Measurements from ENCODE around the gene POLH. TPM values are rescaled to one million over a fixed set of nuclear protein-coding genes. Genes with fewer than 3 reads are reported as not detected.
A peak's percentile ranks its signal among the peaks of the same experiment; 100 is the strongest.
"Not testable (repeated sequence)": the region's sequence is repeated elsewhere in the genome, so short reads cannot be mapped to it uniquely, and the experiment has no call there.

The POLH gene
- polyA plus RNA-seq, 6 donors from 2014 or later, result 15.1 to 41.4 (median 19.1) TPM

DNA sequence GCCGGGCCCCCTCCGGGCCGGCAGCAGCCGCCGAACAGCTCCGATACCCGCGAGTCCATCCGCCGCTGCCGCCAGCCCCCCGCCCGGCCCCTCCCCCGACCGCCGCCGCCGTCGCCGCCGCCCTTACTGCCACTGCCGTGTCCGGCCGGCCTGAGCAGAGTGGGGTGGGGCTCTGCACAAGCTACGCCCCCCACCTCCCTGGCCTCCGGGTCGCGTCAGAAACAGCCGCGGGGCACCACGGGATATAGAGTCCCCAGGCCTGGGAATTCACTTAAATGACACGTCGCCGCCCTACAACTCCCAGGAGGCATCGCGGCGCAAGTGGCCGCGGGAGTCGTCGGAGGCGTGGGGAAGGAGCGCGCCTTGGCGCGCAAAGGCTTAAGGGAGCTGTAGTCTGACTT lies 53.1 kb downstream of the POLH start, which contains the start of gene GTPBP2:
Gene GTPBP2 (minus strand): TSS at position 161 of the 401 bp plus-strand sequence. CDS start 102 bp downstream, at position 59.
- DNase-seq (peak; percentile 96), ATAC-seq (ENCODE audit: low read depth in 2 of 2) (peak; percentile 80 to 81)
- peak within 1 kb of the TSS; percentile 95 to 99 (median 98) for H3K27ac Mint-ChIP-seq
- H3K4me3 Mint-ChIP-seq, result peak within 1 kb of the TSS; percentile 96 to 100 (median 98)
- H3K9me3 Mint-ChIP-seq, result no peaks in the 10 kb centered on the region
- peaks cover 41 to 54% (median 52%) of the 10 kb centered on the region in 3 donors for H3K4me1 Mint-ChIP-seq
- peaks cover 5 to 13% of the 10 kb centered on the region in 2 donors for H3K36me3 Mint-ChIP-seq
- H3K27me3 Mint-ChIP-seq, result no peaks in the 10 kb centered on the region

DNA sequence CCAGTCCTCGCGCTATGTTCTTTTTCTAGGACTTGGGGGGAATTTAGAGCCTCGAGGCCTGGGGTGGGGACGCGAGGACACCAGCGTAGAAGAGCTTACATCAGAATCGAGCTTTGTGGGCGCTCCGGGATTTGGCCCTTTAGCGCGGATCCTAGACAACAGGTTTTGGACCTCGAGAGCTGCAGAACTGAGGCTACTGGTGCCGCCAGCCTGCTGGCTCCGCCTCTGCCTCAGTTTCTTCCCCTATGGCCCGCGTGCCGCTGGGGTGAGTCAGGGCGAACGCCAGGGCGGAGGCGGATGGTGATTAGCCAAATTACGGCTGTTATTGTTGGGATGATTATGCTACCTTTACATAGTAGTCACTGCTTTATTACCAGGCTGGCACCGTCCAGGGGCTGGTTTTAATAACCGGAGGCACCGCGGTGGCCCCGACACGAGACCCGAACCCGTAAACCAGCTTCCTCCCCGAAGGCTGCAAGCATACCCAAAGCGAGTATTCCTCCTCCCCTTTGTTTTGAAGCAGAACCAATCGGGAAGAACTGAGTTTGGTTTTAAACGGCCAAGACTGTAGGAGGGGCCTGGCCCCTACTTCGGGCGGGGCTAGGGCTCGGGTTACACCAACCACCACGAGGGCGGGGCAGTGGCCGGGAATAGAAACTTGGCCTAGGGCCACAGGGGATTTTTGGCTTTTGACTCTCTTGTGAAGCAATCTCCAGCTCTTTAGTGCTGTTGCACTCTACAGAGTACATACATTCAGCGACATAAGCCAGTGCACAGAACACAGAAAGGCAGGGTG lies 53.7 kb downstream of the POLH start:
- H3K27ac Mint-ChIP-seq, result peak overlapping the region; percentile 95 to 98 (median 97)
- H3K4me1 Mint-ChIP-seq, result peaks cover 42 to 55% (median 49%) of the 10 kb centered on the region in 3 donors
- DNase-seq (peak; percentile 91), ATAC-seq (ENCODE audit: low read depth in 2 of 2) (peak; percentile 71)
- H3K9me3 Mint-ChIP-seq, result no peaks in the 10 kb centered on the region
- no peaks in the 10 kb centered on the region for H3K27me3 Mint-ChIP-seq
- peaks cover 5 to 13% of the 10 kb centered on the region in 2 donors for H3K36me3 Mint-ChIP-seq
- H3K4me3 Mint-ChIP-seq, result peak overlapping the region; percentile 96 to 100 (median 98)

DNA sequence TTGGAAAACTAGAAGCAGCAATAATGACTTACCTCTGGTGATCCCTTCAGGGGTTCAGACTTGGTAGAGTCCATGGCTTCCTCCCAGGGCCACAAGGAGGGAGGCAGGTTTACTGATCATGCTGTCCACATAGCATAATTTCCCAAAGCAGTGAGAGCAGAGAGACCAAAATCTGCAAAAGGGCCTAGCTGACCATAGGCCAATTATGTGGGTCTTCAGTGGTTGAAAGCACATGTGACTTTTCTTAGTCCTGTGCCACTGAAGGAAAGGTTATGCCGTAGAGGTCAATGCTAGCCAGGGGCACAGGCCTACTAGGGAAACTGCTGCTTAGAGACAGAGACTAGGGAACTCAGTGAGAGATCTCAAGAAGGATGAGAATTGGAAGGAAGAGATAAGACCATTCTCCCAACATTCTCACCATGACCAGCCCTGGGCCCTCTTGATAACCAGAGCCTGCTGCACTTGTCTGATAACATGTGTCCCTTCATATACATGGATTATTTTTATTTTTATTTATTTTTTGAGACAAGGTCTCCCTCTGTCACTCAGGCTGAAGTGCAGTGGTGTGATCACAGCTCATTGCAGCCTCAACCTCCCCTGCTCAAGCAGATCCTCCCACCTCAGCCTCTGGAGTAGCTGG lies 55.1 kb downstream of the POLH start:
- DNase-seq, result no peak
- Mint-ChIP-seq H3K4me1 (peaks cover 51 to 62% (median 55%) of the 10 kb centered on the region in 3 donors), H3K9me3 (no peaks in the 10 kb centered on the region), H3K27me3 (no peaks in the 10 kb centered on the region), H3K4me3 (peak overlapping the region in 7 of 8 donors; percentile 28 to 99 (median 55)), H3K27ac (peak overlapping the region in 3 of 6 donors; percentile 72 to 95 (median 90)), H3K36me3 (peaks cover 0 to 6% of the 10 kb centered on the region in 2 donors)
- no peak for ATAC-seq (ENCODE audit: low read depth in 2 of 2)

DNA sequence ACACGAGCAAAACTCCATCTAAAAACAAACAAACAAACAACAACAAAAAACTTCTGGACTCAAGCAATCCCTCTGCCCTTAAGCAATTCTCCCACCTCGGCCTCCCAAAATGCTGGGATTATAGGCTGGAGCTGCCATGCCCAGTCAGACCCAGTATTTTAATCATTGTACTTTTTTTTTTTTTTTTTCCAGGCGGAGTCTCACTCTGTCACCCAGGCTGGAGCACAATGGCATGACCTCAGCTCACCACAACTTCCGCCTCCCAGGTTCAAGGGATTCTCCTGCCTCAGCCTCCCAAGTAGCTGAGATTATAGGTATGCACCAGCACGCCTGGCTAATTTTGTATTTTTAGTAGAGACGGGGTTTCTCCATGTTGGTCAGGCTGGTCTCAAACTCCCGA lies 57.0 kb downstream of the POLH start:
- H3K36me3 Mint-ChIP-seq; DNase-seq; H3K27ac Mint-ChIP-seq; H3K4me3 Mint-ChIP-seq; H3K9me3 Mint-ChIP-seq; ATAC-seq (ENCODE audit: low read depth in 2 of 2); H3K27me3 Mint-ChIP-seq: not testable (repeated sequence)
- peaks cover 38 to 62% (median 45%) of the 10 kb centered on the region in 3 donors for H3K4me1 Mint-ChIP-seq

DNA sequence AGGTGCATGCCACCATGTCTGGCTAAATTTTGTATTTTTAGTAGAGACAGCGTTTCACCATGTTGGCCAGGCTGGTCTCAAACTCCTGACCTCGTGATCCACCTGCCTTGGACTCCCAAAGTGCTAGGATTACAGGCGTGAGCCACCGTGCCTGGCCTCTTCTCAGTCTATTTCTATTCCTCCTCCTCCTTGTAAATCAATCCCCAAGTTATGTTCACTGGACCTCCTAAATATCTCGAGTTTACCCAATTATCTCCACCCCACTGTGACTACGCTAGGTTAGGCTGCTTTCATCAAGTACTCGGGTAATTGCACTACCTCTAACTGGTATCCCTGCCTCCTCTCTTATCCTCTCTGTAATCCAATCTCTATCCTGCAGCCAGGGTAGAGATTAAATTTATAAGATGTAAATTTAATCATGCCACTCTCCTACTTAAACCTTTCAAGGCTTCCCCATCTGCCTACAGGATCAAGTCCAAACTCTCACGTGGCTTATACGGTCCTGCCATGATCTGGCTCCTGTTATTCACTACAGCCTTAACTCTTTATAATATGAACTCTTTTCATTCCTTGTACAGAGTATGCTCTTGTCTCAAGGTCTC lies 58.8 kb downstream of the POLH start:
- no peak for DNase-seq
- no peaks in the 10 kb centered on the region for H3K27me3 Mint-ChIP-seq
- no peak for ATAC-seq (ENCODE audit: low read depth in 2 of 2)
- peak overlapping the region; percentile 91 to 99 (median 98) for H3K4me3 Mint-ChIP-seq
- H3K4me1 Mint-ChIP-seq, result peaks cover 40 to 65% (median 41%) of the 10 kb centered on the region in 3 donors
- peak overlapping the region in 4 of 6 donors; percentile 94 to 96 (median 96) for H3K27ac Mint-ChIP-seq
- peaks cover 4 to 9% of the 10 kb centered on the region in 2 donors for H3K36me3 Mint-ChIP-seq
- no peaks in the 10 kb centered on the region for H3K9me3 Mint-ChIP-seq

DNA sequence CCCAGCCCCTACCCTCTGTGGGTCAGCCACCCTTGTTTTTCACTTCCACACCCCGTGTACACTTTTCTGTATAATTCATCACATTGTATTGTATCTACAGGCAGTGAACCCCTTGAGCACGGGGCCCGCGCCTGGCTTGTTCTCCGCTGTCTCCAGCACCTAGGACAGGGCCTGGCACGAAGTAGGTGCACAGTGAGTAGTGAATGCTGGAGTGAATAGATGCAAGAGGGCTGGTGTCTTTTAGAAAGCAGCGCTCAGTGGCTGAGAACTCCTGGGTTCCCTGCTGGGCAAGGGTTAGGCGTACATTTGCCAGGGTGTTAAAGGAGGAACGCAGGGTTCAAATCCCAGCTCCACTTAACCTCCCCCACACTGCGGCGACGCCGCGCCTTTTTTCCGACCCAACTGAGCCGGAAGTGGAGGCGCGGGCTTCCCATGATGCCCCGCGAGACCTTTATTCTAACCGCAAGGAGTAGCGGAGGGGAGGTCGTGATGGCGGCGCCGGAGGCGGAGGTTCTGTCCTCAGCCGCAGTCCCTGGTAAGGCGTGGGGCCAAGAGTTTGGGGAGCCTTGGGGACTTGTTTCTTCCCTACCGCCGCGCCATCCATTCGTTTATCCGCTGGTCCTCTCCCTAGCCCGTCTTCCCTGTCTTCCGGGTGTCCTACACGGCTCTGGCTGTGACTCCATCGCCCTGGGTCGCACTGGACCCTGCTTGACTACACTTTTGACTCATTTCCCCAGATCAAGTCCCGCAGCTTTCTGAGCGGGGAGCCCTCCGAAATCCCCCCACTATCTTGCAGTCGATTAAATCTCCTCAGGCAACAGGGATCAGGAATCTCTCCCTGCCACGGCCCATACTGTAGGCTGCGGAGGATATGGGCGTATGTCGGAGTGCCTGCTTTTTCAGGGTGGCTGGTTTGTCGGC lies 59.7 kb downstream of the POLH start, which contains the start of gene MAD2L1BP:
Gene MAD2L1BP (plus strand): TSS at position 454 of the 921 bp plus-strand sequence. CDS start 36 bp downstream, at position 490.
- Mint-ChIP-seq H3K9me3 (no peaks in the 10 kb centered on the region), H3K27me3 (no peaks in the 10 kb centered on the region), H3K27ac (peak within 1 kb of the TSS; percentile 94 to 97 (median 96)), H3K4me1 (peaks cover 36 to 64% (median 43%) of the 10 kb centered on the region in 3 donors), H3K36me3 (peaks cover 4 to 16% of the 10 kb centered on the region in 2 donors), H3K4me3 (peak within 1 kb of the TSS; percentile 91 to 99 (median 98))
- ATAC-seq (ENCODE audit: low read depth in 2 of 2) (peak; percentile 92 to 93), DNase-seq (peak; percentile 81)

DNA sequence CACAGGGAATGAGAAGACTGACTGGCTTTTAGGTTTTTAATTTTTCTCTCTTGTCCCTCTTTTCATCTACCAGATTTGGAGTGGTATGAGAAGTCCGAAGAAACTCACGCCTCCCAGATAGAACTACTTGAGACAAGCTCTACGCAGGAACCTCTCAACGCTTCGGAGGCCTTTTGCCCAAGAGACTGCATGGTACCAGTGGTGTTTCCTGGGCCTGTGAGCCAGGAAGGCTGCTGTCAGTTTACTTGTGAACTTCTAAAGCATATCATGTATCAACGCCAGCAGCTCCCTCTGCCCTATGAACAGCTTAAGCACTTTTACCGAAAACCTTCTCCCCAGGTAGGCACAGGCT lies 60.3 kb downstream of the POLH start:
- Mint-ChIP-seq H3K27ac (peak overlapping the region; percentile 94 to 97 (median 96)), H3K27me3 (no peaks in the 10 kb centered on the region), H3K36me3 (peaks cover 4 to 16% of the 10 kb centered on the region in 2 donors), H3K4me3 (peak overlapping the region; percentile 91 to 99 (median 98)), H3K4me1 (peaks cover 33 to 62% (median 46%) of the 10 kb centered on the region in 3 donors), H3K9me3 (no peaks in the 10 kb centered on the region)
- no peak for DNase-seq
- ATAC-seq (ENCODE audit: low read depth in 2 of 2), result peak in 1 of 2 donors; percentile 12

DNA sequence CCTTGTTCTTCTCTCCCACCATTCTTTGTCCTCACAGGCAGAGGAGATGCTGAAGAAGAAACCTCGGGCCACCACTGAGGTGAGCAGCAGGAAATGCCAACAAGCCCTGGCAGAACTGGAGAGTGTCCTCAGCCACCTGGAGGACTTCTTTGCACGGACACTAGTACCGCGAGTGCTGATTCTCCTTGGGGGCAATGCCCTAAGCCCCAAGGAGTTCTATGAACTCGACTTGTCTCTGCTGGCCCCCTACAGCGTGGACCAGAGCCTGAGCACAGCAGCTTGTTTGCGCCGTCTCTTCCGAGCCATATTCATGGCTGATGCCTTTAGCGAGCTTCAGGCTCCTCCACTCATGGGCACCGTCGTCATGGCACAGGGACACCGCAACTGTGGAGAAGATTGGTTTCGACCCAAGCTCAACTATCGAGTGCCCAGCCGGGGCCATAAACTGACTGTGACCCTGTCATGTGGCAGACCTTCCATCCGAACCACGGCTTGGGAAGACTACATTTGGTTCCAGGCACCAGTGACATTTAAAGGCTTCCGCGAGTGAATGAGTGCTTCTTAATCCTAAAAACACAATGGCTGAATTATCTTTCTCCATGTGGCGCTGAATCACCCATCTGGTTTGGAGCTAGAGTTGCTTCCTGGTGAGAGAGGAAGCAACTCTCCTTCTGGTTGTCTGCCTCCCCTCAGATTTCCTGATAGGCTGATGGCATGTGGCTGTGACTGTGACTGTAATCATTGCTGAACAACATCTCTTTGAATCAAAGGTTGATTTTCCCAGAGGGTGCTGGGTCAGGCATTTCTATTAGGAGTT lies 64.2 kb downstream of the POLH start:
- peaks cover 39 to 73% (median 52%) of the 10 kb centered on the region in 3 donors for H3K4me1 Mint-ChIP-seq
- ATAC-seq (ENCODE audit: low read depth in 2 of 2), result no peak
- peaks cover 4 to 16% of the 10 kb centered on the region in 2 donors for H3K36me3 Mint-ChIP-seq
- H3K27ac Mint-ChIP-seq, result no peak overlapping the region
- H3K9me3 Mint-ChIP-seq, result no peaks in the 10 kb centered on the region
- DNase-seq, result no peak
- peak overlapping the region in 3 of 8 donors; percentile 52 to 67 (median 65) for H3K4me3 Mint-ChIP-seq
- no peaks in the 10 kb centered on the region for H3K27me3 Mint-ChIP-seq

DNA sequence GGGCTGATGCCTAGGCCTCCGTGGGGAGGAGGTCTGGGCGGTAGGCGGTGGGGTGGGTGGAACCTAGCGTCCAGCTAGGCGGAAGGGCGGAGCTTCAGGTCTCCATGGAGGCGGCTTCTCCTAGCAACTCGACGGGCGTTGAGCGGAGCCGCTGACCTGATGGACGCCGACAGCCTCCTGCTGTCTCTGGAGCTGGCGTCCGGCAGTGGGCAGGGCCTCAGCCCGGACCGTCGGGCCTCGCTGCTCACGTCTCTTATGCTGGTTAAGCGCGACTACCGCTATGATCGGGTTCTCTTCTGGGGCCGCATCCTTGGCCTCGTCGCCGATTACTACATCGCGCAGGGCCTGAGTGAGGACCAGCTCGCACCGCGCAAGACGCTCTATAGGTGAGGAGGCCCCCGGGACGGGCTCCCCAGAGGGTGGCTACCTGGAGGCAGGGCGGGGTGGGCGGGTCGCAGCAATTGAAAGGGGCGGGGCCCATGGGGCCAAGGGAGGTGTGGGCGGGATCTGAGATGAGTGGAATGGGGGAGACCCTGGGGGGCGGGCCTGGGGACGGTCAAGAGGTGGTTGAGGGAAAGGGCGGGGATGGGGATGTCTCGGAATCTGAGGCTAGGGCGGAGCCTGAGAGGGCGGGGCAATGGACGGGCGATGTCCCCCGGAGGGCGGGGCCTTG lies 69.1 kb downstream of the POLH start, which contains the start of gene RSPH9:
Gene RSPH9 (plus strand): TSS at position 97 of the 673 bp plus-strand sequence. CDS start 63 bp downstream, at position 160.
- Mint-ChIP-seq H3K4me3 (peak within 1 kb of the TSS; percentile 86 to 94 (median 92)), H3K27ac (peak within 1 kb of the TSS in 5 of 6 donors; percentile 8 to 94 (median 85)), H3K4me1 (peaks cover 23 to 34% (median 31%) of the 10 kb centered on the region in 3 donors), H3K36me3 (peaks cover 0 to 4% of the 10 kb centered on the region in 2 donors), H3K9me3 (no peaks in the 10 kb centered on the region), H3K27me3 (peaks cover 0 to 6% (median 0%) of the 10 kb centered on the region in 3 donors)
- peak; percentile 59 for DNase-seq
- ATAC-seq (ENCODE audit: low read depth in 2 of 2), result peak; percentile 87 to 89

DNA sequence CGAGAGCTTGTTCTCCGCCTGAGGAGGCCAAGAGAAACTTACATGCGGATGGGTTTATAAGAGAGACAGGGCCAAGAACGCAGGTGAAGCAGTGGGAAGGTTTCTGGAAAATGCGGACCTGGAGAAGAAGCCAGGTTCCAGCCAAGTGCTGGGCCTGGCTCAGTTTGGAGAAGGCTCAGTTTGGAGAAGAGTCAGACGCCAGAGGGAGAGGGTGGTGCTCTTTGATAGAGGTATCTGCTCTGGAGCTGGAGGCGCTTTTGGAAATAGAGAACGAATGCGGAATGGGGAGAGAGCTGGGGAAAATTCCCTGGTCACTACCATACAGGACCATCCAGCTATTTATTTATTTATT lies 69.6 kb downstream of the POLH start:
- DNase-seq (no peak), ATAC-seq (ENCODE audit: low read depth in 2 of 2) (peak; percentile 5)
- Mint-ChIP-seq H3K9me3 (no peaks in the 10 kb centered on the region), H3K4me1 (peaks cover 23 to 28% (median 26%) of the 10 kb centered on the region in 3 donors), H3K4me3 (peak overlapping the region; percentile 86 to 94 (median 92)), H3K36me3 (no peaks in the 10 kb centered on the region), H3K27me3 (peaks cover 0 to 6% (median 0%) of the 10 kb centered on the region in 3 donors), H3K27ac (peak overlapping the region in 5 of 6 donors; percentile 8 to 94 (median 85))

DNA sequence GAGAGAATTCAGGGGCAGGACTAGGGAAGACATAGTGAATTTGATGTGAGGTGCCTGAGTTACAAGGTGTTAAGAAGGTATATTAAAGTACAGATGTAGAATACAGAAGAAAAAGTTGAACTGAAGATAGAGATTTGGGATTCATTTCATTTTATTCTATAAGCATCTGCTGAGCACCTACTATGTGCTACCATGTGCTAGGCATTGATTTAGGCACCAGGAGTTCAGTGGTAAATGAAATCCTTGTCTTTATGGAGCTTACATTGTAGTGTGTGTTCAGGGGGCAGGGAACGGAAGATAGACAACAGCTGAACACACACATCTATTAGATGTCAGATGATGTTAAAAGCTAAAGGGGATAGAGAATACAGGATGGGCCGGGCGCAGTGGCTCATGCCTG lies 71.6 kb downstream of the POLH start:
- Mint-ChIP-seq H3K9me3 (no peaks in the 10 kb centered on the region), H3K4me3 (peak overlapping the region in 4 of 8 donors; percentile 0 to 41 (median 15)), H3K27me3 (peaks cover 0 to 6% (median 0%) of the 10 kb centered on the region in 3 donors), H3K27ac (no peak overlapping the region), H3K36me3 (no peaks in the 10 kb centered on the region), H3K4me1 (peaks cover 19 to 23% (median 19%) of the 10 kb centered on the region in 3 donors)
- ATAC-seq (ENCODE audit: low read depth in 2 of 2) (no peak), DNase-seq (no peak)
